Caco-2 (cell line): ENCODE results near the gene ITSN2. TPM values are rescaled to one million over a fixed set of nuclear protein-coding genes. Genes with fewer than 3 reads are reported as not detected.
A peak's percentile ranks its signal among the peaks of the same experiment; 100 is the strongest.

Source experiments
- BruUV-seq: library from RNA; stranded (reverse); fragments of 400-500 nt; replicated peaks from 2 replicates; lab custom pipeline; 2021; lab: Mats Ljungman, UMichigan
- CTCF ChIA-PET: fragments of 300-600 bp; sonication (Branson Sonifier 250); formaldehyde crosslinking; loops from one replicate; lab custom pipeline; 2022; ENCODE audit warnings: antibody characterized with exemption; lab: Charles Lee
- POLR2A ChIA-PET: fragments of 300-600 bp; sonication (Branson Sonifier 250); formaldehyde crosslinking; loops from one replicate; lab custom pipeline; 2022; ENCODE audit warnings: antibody characterized with exemption; lab: Charles Lee
- DNase-seq, 2 experiments: peaks; one replicate each; pipeline versions ENCODE4 v3.0.0 to v3.0.0-alpha.2; 2020 to 2022
- H3K27me3 ChIP-seq: replicated peaks from 2 replicates; pipeline ENCODE4 v1.6.0; 2011; ENCODE audit warnings: low read length; ENCODE audit not compliant: control insufficient read depth, insufficient read depth
- H3K36me3 ChIP-seq: 2 replicates; pipeline ENCODE4 v1.5.1; 2011; ENCODE audit warnings: low read length; ENCODE audit not compliant: control insufficient read depth, insufficient read depth
- H3K4me1 ChIP-seq: fragments of 250-450 bp; sonication (Bioruptor Pico); 2 replicates; pipeline ENCODE4 v1.5.1; 2020; ENCODE audit warnings: mild to moderate bottlenecking
- H3K4me3 ChIP-seq: 2 replicates; pipeline ENCODE4 v1.5.1; 2011; ENCODE audit warnings: low read depth, mild to moderate bottlenecking, control low read depth, low read length
- H3K9me3 ChIP-seq: fragments of 250-450 bp; sonication (Bioruptor Pico); 2 replicates; pipeline ENCODE4 v1.5.1; 2020; ENCODE audit warnings: mild to moderate bottlenecking, moderate library complexity
- H3K27ac Mint-ChIP-seq: one replicate; pipeline ENCODE4 v1.8.0; 2022; ENCODE audit warnings: mixed read lengths; ENCODE audit not compliant: unreplicated experiment
- H3K27me3 Mint-ChIP-seq: one replicate; pipeline ENCODE4 v1.8.0; 2022; ENCODE audit warnings: mixed read lengths; ENCODE audit not compliant: insufficient read depth, unreplicated experiment
- H3K36me3 Mint-ChIP-seq: one replicate; pipeline ENCODE4 v1.8.0; 2022; ENCODE audit warnings: mild to moderate bottlenecking, mixed read lengths; ENCODE audit not compliant: insufficient read depth, unreplicated experiment
- H3K4me1 Mint-ChIP-seq: one replicate; pipeline ENCODE4 v1.8.0; 2022; ENCODE audit warnings: low read depth, mixed read lengths; ENCODE audit not compliant: unreplicated experiment
- H3K4me3 Mint-ChIP-seq: one replicate; pipeline ENCODE4 v1.8.0; 2022; ENCODE audit warnings: mild to moderate bottlenecking, moderate library complexity, mixed read lengths; ENCODE audit not compliant: unreplicated experiment
- H3K9me3 Mint-ChIP-seq: one replicate; pipeline ENCODE4 v1.8.0; 2022; ENCODE audit warnings: mixed read lengths; ENCODE audit not compliant: unreplicated experiment
- CTCF ChIP-seq, 2 experiments: fragments of 200-600 bp in 1 of 2; IDR thresholded peaks; 1 replicate in 1 of 2; 2 replicates in 1 of 2; pipeline versions ENCODE4 v1.5.1 to v1.8.0; 2011 to 2022; ENCODE audit warnings: antibody characterized with exemption in 1 of 2, control low read depth in 1 of 2, inconsistent platforms in 1 of 2, low read depth in 1 of 2, low read length in 1 of 2, mild to moderate bottlenecking in 1 of 2, moderate library complexity in 1 of 2; ENCODE audit not compliant: insufficient read depth in 1 of 2, severe bottlenecking in 1 of 2, unreplicated experiment in 1 of 2
- intact Hi-C: fragments of 100-400 bp; cut with micrococcal nuclease; formaldehyde crosslinking; loops from one replicate; pipeline ENCODE4 v1.10.0; 2022; ENCODE audit not compliant: unreplicated experiment
- total RNA-seq: library from RNA; stranded (reverse); gene quantifications from 2 replicates; pipeline ENCODE4 v1.2.3, GENCODE V29; 2022

The ITSN2 gene
- total RNA-seq, 1 experiment from 2014 or later: 49.4 TPM

GRCh38 chr2:24402242-24403097 is 42.1 kb upstream of the ITSN2 start:
- Mint-ChIP-seq H3K9me3 (no peaks in the 10 kb centered on the region), H3K4me3 (no peak overlapping the region), H3K4me1 (peaks cover 11% of the 10 kb centered on the region), H3K27me3 (no peaks in the 10 kb centered on the region), H3K27ac (no peak overlapping the region), H3K36me3 (no peaks in the 10 kb centered on the region)
- ChIA-PET CTCF (no interaction called here), POLR2A (no interaction called here)
- no TSS peak for BruUV-seq
- TF ChIP-seq CTCF (IDR thresholded peaks at IDR 0.05; ENCODE audit: insufficient read depth in 1 of 2, low read depth in 1 of 2, low read length in 1 of 2, severe bottlenecking in 1 of 2, unreplicated experiment in 1 of 2): no peak
- no peaks in the 10 kb centered on the region for H3K27me3 ChIP-seq
- no peaks in the 10 kb centered on the region for H3K4me1 ChIP-seq
- peak overlapping the region; percentile 28 for H3K4me3 ChIP-seq
- no peaks in the 10 kb centered on the region for H3K9me3 ChIP-seq
- DNase-seq: no peak
- H3K36me3 ChIP-seq: no peaks in the 10 kb centered on the region
- intact Hi-C loops: no loop called here

GRCh38 chr2:24400207-24400907 is 40.0 kb upstream of the ITSN2 start:
- DNase-seq: no peak
- H3K27me3 Mint-ChIP-seq: peaks cover 5% of the 10 kb centered on the region
- no peaks in the 10 kb centered on the region for H3K4me1 ChIP-seq
- no peak overlapping the region for H3K4me3 ChIP-seq
- ChIA-PET CTCF (no interaction called here), POLR2A (no interaction called here)
- H3K27me3 ChIP-seq: no peaks in the 10 kb centered on the region
- no peaks in the 10 kb centered on the region for H3K36me3 ChIP-seq
- BruUV-seq: no TSS peak
- no peak overlapping the region for H3K4me3 Mint-ChIP-seq
- no peaks in the 10 kb centered on the region for H3K9me3 Mint-ChIP-seq
- no peaks in the 10 kb centered on the region for H3K9me3 ChIP-seq
- intact Hi-C loops: no loop called here
- H3K36me3 Mint-ChIP-seq: no peaks in the 10 kb centered on the region
- no peak overlapping the region for H3K27ac Mint-ChIP-seq
- no peak for TF ChIP-seq CTCF (IDR thresholded peaks at IDR 0.05; ENCODE audit: insufficient read depth in 1 of 2, low read depth in 1 of 2, low read length in 1 of 2, severe bottlenecking in 1 of 2, unreplicated experiment in 1 of 2)
- peaks cover 11% of the 10 kb centered on the region for H3K4me1 Mint-ChIP-seq

- H3K4me1 ChIP-seq: no peaks in the 10 kb centered on the region
- H3K36me3 ChIP-seq: no peaks in the 10 kb centered on the region
- intact Hi-C loops: no loop called here
- ChIA-PET CTCF (no interaction called here), POLR2A (no interaction called here)
- H3K27me3 ChIP-seq: no peaks in the 10 kb centered on the region
- Mint-ChIP-seq H3K27me3 (peaks cover 5% of the 10 kb centered on the region), H3K27ac (no peak overlapping the region), H3K9me3 (no peaks in the 10 kb centered on the region), H3K36me3 (no peaks in the 10 kb centered on the region), H3K4me3 (no peak overlapping the region), H3K4me1 (peaks cover 11% of the 10 kb centered on the region)
- H3K9me3 ChIP-seq: no peaks in the 10 kb centered on the region
- H3K4me3 ChIP-seq: no peak overlapping the region
- DNase-seq: no peak
- no TSS peak for BruUV-seq
- no peak for TF ChIP-seq CTCF (IDR thresholded peaks at IDR 0.05; ENCODE audit: insufficient read depth in 1 of 2, low read depth in 1 of 2, low read length in 1 of 2, severe bottlenecking in 1 of 2, unreplicated experiment in 1 of 2)
Measured at GRCh38 chr2:24399434-24400206, 39.3 kb upstream of the ITSN2 start.
